ENCODE results near the gene CYLD.

DNA sequence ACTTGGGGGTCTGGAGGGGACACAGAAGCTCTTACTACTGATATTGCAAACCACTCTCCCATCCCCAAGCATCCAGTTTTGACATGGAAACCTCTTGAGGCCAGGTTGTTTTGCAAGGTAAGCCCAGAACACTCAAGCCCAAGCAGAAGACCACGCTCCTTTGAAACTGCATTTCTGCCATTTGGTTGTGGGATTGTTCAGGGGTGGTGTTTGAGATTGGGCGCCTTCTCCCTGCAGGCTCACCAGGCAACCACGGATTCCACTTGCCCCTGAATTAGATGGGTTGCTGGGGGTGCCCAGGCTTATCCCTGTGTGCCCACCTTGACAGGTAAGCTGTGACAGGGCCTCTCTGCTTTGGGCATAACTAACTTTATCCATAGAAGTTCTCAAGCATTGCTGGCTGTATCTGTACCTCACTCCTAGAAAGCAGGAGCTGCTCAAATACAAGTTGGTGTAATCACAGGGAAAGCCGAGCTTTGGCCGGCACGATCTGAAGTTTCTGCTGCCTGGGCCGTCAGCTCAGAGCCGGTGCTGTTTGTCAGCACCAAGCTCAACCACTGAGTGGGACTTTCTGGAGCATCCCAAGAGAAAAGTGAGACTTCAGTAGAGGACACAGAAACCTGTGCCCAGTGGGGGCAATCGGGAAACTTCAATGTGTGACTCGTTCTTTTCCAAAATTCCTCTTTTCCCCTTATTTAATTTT is 93.6 kb downstream of the CYLD start:
- TF ChIP-seq, protein P1, sequence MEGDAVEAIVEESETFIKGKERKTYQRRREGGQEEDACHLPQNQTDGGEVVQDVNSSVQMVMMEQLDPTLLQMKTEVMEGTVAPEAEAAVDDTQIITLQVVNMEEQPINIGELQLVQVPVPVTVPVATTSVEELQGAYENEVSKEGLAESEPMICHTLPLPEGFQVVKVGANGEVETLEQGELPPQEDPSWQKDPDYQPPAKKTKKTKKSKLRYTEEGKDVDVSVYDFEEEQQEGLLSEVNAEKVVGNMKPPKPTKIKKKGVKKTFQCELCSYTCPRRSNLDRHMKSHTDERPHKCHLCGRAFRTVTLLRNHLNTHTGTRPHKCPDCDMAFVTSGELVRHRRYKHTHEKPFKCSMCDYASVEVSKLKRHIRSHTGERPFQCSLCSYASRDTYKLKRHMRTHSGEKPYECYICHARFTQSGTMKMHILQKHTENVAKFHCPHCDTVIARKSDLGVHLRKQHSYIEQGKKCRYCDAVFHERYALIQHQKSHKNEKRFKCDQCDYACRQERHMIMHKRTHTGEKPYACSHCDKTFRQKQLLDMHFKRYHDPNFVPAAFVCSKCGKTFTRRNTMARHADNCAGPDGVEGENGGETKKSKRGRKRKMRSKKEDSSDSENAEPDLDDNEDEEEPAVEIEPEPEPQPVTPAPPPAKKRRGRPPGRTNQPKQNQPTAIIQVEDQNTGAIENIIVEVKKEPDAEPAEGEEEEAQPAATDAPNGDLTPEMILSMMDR (conservative IDR thresholded peaks at IDR 0.05; ENCODE audit: low read length) = no peak
- TF ChIP-seq EZH2phosphoT487 (IDR thresholded peaks at IDR 0.05; ENCODE audit: borderline replicate concordance, low read depth, low read length) = no peak
